ENCODE measurements around the gene ADRA2B.
"Not testable (repeated sequence)": the region's sequence is repeated elsewhere in the genome, so short reads cannot be mapped to it uniquely, and the experiment has no call there.

ADRA2B gene

GRCh38 chr2:96089356-96090195 is 26.8 kb downstream of the ADRA2B start:
- DNase-seq (ENCODE audit: insufficient read length, low spot score) (no peak), FAIRE-seq (no peak)
- TF ChIP-seq CTCF (IDR thresholded peaks at IDR 0.05; ENCODE audit: insufficient read depth, missing control alignments) = no peak

GRCh38 chr2:96088340-96089335 is 27.7 kb downstream of the ADRA2B start:
- FAIRE-seq (no peak), DNase-seq (ENCODE audit: insufficient read length, low spot score) (no peak)
- TF ChIP-seq CTCF (IDR thresholded peaks at IDR 0.05; ENCODE audit: insufficient read depth, missing control alignments) = no peak

GRCh38 chr2:96087130-96087529 is 29.2 kb downstream of the ADRA2B start:
- DNase-seq (ENCODE audit: insufficient read length, low spot score) = no peak
- TF ChIP-seq CTCF (IDR thresholded peaks at IDR 0.05; ENCODE audit: insufficient read depth, missing control alignments) = no peak
- no peak for FAIRE-seq

GRCh38 chr2:96085541-96086355 is 30.6 kb downstream of the ADRA2B start:
- no peak for FAIRE-seq
- DNase-seq (ENCODE audit: insufficient read length, low spot score) = no peak
- TF ChIP-seq CTCF (IDR thresholded peaks at IDR 0.05; ENCODE audit: insufficient read depth, missing control alignments) = no peak

DNA sequence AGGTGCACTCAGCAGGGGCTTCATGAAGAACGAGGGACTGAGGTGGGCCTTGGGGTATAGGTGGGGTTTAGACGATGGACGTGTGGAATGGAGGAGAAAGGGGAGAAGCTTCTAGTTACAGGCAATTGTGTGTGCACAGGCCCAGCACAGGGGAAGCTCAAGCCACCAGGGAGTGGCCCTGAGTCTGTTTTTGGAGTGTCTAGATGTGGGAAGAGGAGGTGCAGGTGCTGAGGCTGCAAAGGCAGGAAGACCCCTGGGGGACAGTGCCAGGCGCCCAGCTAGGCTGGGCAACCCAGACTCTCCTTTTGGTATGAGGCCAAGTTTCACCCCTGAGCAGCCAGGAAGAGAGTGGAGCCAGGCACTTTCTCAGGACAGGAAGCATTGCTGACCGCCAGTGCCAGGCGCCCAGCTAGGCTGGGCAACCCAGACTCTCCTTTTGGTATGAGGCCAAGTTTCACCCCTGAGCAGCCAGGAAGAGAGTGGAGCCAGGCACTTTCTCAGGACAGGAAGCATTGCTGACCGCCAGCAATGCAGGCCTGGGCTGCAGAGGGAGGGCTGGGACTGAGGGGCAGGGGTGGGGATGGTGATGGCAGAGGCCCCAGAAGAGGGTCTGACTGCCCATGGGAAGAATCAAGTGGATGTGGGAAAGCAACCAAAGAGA is 31.4 kb downstream of the ADRA2B start:
- FAIRE-seq; DNase-seq (ENCODE audit: insufficient read length, low spot score): not testable (repeated sequence)

DNA sequence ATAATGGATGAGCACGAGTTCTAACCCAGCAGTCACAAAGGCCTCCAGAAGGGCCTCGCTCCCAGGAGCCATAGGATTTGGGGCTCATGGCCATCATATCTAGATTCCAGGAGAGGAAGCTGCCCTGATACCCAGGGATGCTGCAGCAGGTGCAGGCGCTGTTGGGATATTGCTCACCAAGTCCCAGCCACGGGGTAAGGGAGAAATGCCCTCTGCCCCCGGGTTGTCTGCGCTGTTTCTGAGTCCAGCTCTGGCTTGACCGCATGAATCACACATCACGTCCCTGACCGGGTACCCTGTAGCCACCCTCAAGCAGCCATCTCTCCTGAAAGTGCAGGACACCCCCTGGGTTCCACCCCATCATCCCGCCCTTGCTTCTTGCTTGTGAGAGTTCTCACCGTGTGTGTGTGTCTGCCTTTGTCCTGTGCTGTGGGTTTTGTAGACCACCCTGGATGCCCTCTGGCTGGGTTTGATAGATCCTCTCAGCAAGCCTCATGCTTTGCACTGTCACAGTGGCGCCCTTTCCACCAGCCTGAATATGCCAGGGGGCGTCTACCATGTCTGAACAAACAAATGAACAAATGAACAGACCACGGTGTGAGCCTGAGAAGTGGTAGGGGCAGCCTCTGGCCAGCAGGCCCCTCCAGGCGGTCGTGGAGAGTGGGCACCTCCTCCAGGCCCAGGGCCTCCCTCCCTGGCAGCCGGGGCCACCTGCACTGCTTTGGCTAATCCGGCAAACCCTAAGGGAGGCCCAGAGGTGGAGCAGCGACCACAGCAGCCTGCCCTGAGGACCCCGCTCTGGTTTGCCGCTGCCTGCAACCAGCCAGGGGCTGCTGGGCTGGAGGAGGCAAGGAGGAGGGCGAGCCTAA is 32.1 kb downstream of the ADRA2B start:
- FAIRE-seq (no peak), DNase-seq (ENCODE audit: insufficient read length, low spot score) (no peak)

More for the DNA sequence above, 32.1 kb downstream of the ADRA2B start:
- TF ChIP-seq CTCF (IDR thresholded peaks at IDR 0.05; ENCODE audit: insufficient read depth, missing control alignments) = no peak
